SK-N-MC (cell line): ENCODE results near the gene USP37.

Experiments used
- EZH2 ChIP-seq: fragments of 200-600 bp; sonication (generic); IDR thresholded peaks from one replicate; pipeline ENCODE4 v1.6.1; 2017; ENCODE audit warnings: antibody characterized with exemption
- POLR2AphosphoS5 ChIP-seq: IDR thresholded peaks from 2 replicates; pipeline ENCODE4 v1.6.1; 2012; ENCODE audit warnings: mild to moderate bottlenecking, low read depth, low read length, borderline replicate concordance

DNA sequence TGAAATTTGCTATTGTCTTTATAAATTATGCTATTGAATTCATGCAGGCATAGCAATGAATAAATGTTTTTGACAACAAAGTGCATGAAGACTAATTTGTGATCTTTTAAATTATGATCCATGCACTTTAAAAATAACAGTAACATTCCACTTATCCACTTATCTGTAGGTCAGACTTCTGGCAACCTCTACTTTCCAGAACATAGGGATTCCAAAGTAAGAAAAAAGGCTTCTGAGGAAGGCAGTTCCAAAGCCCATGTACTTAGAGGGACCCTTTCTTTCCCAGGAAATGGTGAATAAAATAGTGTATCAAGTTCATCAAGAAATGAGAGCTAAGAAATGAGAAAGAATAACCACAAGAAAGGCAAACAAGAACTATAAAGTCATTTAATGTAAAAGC, 90.9 kb downstream of the USP37 start:
- TF ChIP-seq EZH2: no peak
- no peak for TF ChIP-seq POLR2AphosphoS5
